Muscle layer of duodenum (tissue), 2 donors: ENCODE measurements around the gene HMGCS2.

ENCODE experiments used
- H3K27ac ChIP-seq: one replicate; pipeline ENCODE4 v1.7.0; 2013; ENCODE audit warnings: mild to moderate bottlenecking, low read length
- H3K27me3 ChIP-seq: one replicate; pipeline ENCODE4 v1.7.0; 2013; ENCODE audit warnings: low read depth, mild to moderate bottlenecking, control low read depth, low read length
- H3K36me3 ChIP-seq, 2 donors: one replicate each; pipeline ENCODE4 v1.7.0; 2013; ENCODE audit warnings: low read length in 2 of 2, control low read depth in 1 of 2, mild to moderate bottlenecking in 1 of 2; ENCODE audit not compliant: insufficient read depth in 2 of 2, control insufficient read depth in 1 of 2
- H3K4me1 ChIP-seq, 2 donors: one replicate each; pipeline ENCODE4 v1.7.0; 2013; ENCODE audit warnings: low read length in 2 of 2, mild to moderate bottlenecking in 2 of 2, control low read depth in 1 of 2, moderate library complexity in 1 of 2; ENCODE audit not compliant: insufficient read depth in 2 of 2, control insufficient read depth in 1 of 2
- H3K4me3 ChIP-seq, 2 donors: one replicate each; pipeline ENCODE4 v1.7.0; 2013; ENCODE audit warnings: low read length in 2 of 2, low read depth in 1 of 2, mild to moderate bottlenecking in 1 of 2
- H3K9me3 ChIP-seq, 2 donors: one replicate each; pipeline ENCODE4 v1.7.0; 2013; ENCODE audit warnings: low read length in 2 of 2, control low read depth in 1 of 2, mild to moderate bottlenecking in 1 of 2; ENCODE audit not compliant: control insufficient read depth in 1 of 2
- donor health status: healthy.

Gene HMGCS2

GRCh38 chr1:119805247-119805646, 36.5 kb upstream of the HMGCS2 start:
- Histone ChIP-seq H3K27ac (no peak overlapping the region), H3K4me3 (no peak overlapping the region), H3K9me3 (no peaks in the 10 kb centered on the region), H3K27me3 (no peaks in the 10 kb centered on the region), H3K36me3 (no peaks in the 10 kb centered on the region), H3K4me1 (peaks cover 0 to 4% of the 10 kb centered on the region in 2 donors)

- no peaks in the 10 kb centered on the region for H3K27me3 ChIP-seq
- H3K4me1 ChIP-seq = peaks cover 6 to 17% of the 10 kb centered on the region in 2 donors
- H3K36me3 ChIP-seq = no peaks in the 10 kb centered on the region
- no peaks in the 10 kb centered on the region for H3K9me3 ChIP-seq
- H3K27ac ChIP-seq = no peak overlapping the region
- no peak overlapping the region for H3K4me3 ChIP-seq
Observed at GRCh38 chr1:119799599-119800177, 31.0 kb upstream of the HMGCS2 start.

GRCh38 chr1:119799003-119799402, 30.3 kb upstream of the HMGCS2 start:
- H3K9me3 ChIP-seq = no peaks in the 10 kb centered on the region
- H3K36me3 ChIP-seq = no peaks in the 10 kb centered on the region
- H3K4me1 ChIP-seq = peaks cover 13 to 22% of the 10 kb centered on the region in 2 donors
- no peaks in the 10 kb centered on the region for H3K27me3 ChIP-seq
- no peak overlapping the region for H3K4me3 ChIP-seq
- no peak overlapping the region for H3K27ac ChIP-seq

- H3K9me3 ChIP-seq = no peaks in the 10 kb centered on the region
- no peak overlapping the region for H3K4me3 ChIP-seq
- H3K4me1 ChIP-seq = peaks cover 13 to 27% of the 10 kb centered on the region in 2 donors
- H3K36me3 ChIP-seq = no peaks in the 10 kb centered on the region
- H3K27me3 ChIP-seq = no peaks in the 10 kb centered on the region
- H3K27ac ChIP-seq = no peak overlapping the region
Observed at GRCh38 chr1:119797606-119798005, 28.9 kb upstream of the HMGCS2 start.

- H3K4me3 ChIP-seq = no peak overlapping the region
- H3K27ac ChIP-seq = no peak overlapping the region
- H3K9me3 ChIP-seq = no peaks in the 10 kb centered on the region
- H3K4me1 ChIP-seq = peaks cover 13 to 27% of the 10 kb centered on the region in 2 donors
- H3K36me3 ChIP-seq = no peaks in the 10 kb centered on the region
- H3K27me3 ChIP-seq = no peaks in the 10 kb centered on the region
Observed at GRCh38 chr1:119797162-119797561, 28.5 kb upstream of the HMGCS2 start.

GRCh38 chr1:119795261-119796200, 26.8 kb upstream of the HMGCS2 start:
- no peak overlapping the region for H3K4me3 ChIP-seq
- H3K27ac ChIP-seq = no peak overlapping the region
- H3K27me3 ChIP-seq = no peaks in the 10 kb centered on the region
- H3K36me3 ChIP-seq = no peaks in the 10 kb centered on the region
- no peaks in the 10 kb centered on the region for H3K9me3 ChIP-seq
- H3K4me1 ChIP-seq = peaks cover 13 to 27% of the 10 kb centered on the region in 2 donors

- Histone ChIP-seq H3K4me3 (no peak overlapping the region), H3K36me3 (no peaks in the 10 kb centered on the region), H3K27ac (no peak overlapping the region), H3K4me1 (peaks cover 13 to 27% of the 10 kb centered on the region in 2 donors), H3K9me3 (no peaks in the 10 kb centered on the region), H3K27me3 (no peaks in the 10 kb centered on the region)
Observed at GRCh38 chr1:119794876-119795240, 26.2 kb upstream of the HMGCS2 start.

- H3K27me3 ChIP-seq = no peaks in the 10 kb centered on the region
- H3K4me3 ChIP-seq = no peak overlapping the region
- H3K4me1 ChIP-seq = peaks cover 13 to 27% of the 10 kb centered on the region in 2 donors
- H3K27ac ChIP-seq = no peak overlapping the region
- H3K36me3 ChIP-seq = no peaks in the 10 kb centered on the region
- no peaks in the 10 kb centered on the region for H3K9me3 ChIP-seq
Observed at GRCh38 chr1:119794230-119794875, 25.6 kb upstream of the HMGCS2 start.

GRCh38 chr1:119791377-119791776, 22.7 kb upstream of the HMGCS2 start:
- Histone ChIP-seq H3K27me3 (no peaks in the 10 kb centered on the region), H3K36me3 (no peaks in the 10 kb centered on the region), H3K4me1 (peaks cover 13 to 34% of the 10 kb centered on the region in 2 donors), H3K4me3 (no peak overlapping the region), H3K27ac (no peak overlapping the region), H3K9me3 (no peaks in the 10 kb centered on the region)

GRCh38 chr1:119790451-119791198, 21.9 kb upstream of the HMGCS2 start:
- Histone ChIP-seq H3K4me1 (peaks cover 13 to 26% of the 10 kb centered on the region in 2 donors), H3K27me3 (no peaks in the 10 kb centered on the region), H3K27ac (peak overlapping the region; percentile 2), H3K4me3 (no peak overlapping the region), H3K36me3 (no peaks in the 10 kb centered on the region), H3K9me3 (no peaks in the 10 kb centered on the region)

GRCh38 chr1:119787776-119788175, 19.1 kb upstream of the HMGCS2 start:
- Histone ChIP-seq H3K36me3 (no peaks in the 10 kb centered on the region), H3K4me1 (peaks cover 0 to 7% of the 10 kb centered on the region in 2 donors), H3K9me3 (no peaks in the 10 kb centered on the region), H3K27ac (no peak overlapping the region), H3K4me3 (no peak overlapping the region), H3K27me3 (no peaks in the 10 kb centered on the region)
